ENCODE data around the gene KLK3.
A peak's percentile ranks its signal among the peaks of the same experiment; 100 is the strongest.

Gene KLK3

GRCh38 chr19:50831026-50831396 lies 23.7 kb upstream of the KLK3 start:
- no peak for DNase-seq (ENCODE audit: low read depth)

- DNase-seq (ENCODE audit: low read depth), result no peak
These were observed 22.0 kb upstream of the KLK3 start for GRCh38 chr19:50832666-50833065.

GRCh38 chr19:50833117-50833801 lies 21.5 kb upstream of the KLK3 start, which contains the start of gene KLK15:
KLK15 (minus strand) TSS chr19:50833574; CDS start chr19:50831492, 2,082 bp downstream.
- DNase-seq (ENCODE audit: low read depth), result no peak

GRCh38 chr19:50833802-50834167 lies 20.9 kb upstream of the KLK3 start:
- DNase-seq (ENCODE audit: low read depth), result no peak

DNA sequence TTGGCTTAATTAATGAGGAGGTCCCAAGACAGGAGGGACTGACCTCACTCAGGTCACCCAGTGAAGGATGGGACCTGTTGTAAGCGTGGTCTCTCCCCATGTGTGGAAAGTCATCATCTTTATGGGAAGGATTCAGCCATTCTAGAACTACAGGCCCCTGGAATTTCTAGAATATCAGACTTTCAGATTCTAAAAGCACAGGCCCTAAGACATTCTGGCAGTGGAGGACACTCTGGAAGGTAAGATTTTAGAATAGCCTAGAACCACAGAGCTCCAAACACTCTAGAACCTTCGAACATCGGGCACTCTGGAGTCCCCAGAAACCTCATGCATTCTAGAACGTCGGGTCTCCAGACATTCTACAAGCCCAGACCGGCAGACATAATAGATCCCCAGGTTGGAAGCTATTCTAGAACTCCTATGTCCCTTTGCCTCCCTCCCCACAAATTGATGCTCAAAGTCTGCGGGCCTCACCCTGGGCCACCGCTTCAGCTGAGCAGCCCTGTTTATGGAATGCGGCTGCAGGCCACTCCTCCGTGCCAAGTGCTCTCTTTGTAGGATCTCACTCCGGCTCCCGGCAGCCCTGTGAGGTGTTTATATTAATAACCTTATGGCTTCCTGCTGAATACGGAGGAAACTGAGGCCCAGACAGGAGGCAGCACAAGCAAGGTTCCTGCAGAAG lies 19.5 kb upstream of the KLK3 start:
- DNase-seq (ENCODE audit: low read depth), result no peak

DNA sequence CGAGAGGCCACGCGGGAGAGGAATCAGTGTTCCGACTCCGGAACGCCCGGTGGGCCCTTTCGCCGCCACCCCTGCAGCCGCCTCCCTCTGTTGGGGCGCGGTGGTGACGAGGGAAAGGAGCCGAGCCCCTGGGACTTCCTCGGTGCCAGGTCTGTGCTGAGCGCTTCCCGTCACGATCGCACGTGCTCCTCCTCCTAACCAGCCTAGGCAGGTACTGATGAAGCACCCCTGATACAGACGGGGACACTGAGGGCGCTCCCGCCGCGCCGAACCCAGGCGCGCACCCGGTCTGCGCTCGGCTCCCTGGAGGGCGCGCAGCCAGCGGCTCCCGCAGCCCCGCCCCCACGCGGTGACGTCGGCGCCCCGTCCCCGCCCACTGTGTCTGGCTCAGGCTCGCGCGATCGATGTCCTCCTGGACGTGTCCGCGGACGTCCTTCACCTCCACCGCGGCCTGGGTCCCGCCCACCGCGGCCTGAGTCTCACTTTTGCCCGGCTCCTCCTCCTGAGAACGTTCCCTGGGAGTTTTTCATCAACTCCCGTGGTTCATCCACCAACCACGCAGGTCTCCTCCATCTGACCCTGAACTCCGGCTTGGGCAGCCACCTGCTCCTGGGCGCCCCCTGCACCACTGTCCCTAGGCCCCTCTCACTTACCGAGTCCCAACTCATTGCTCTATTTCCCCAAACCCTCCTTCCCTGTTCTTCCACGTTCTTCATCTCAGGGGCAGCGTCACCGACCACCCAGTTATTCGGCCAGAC lies 18.8 kb upstream of the KLK3 start:
- peak; percentile 49 for DNase-seq (ENCODE audit: low read depth)

GRCh38 chr19:50836543-50837195 lies 18.0 kb upstream of the KLK3 start:
- no peak for DNase-seq (ENCODE audit: low read depth)

DNA sequence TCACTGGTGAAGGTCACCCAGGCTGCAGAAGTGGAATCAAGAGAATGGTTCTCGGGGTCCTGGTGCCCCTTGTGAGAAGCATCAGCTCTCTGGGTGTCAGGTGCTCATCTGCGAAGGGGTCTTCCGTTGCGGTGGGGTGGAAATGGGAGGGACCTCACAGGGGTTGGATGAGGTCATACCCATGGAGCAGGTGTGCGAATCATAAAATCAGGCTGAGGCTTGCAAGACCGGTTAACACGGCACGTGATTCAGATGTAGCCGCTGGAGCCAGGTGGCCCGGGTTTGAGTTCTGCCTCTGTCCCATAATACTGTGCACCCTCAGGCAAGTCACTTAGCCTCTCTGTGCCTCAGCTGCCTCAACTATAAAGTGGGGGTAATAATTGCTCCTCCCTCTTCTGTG lies 17.4 kb upstream of the KLK3 start:
- DNase-seq (ENCODE audit: low read depth), result no peak

- DNase-seq (ENCODE audit: low read depth), result no peak
These were observed 16.5 kb upstream of the KLK3 start for GRCh38 chr19:50838239-50838638.

GRCh38 chr19:50839712-50840655 lies 14.7 kb upstream of the KLK3 start:
- DNase-seq (ENCODE audit: low read depth), result no peak

- no peak for DNase-seq (ENCODE audit: low read depth)
These were observed 12.6 kb upstream of the KLK3 start for GRCh38 chr19:50842130-50842529.

- DNase-seq (ENCODE audit: low read depth), result no peak
These were observed 11.5 kb upstream of the KLK3 start for GRCh38 chr19:50843205-50843604.

- no peak for DNase-seq (ENCODE audit: low read depth)
These were observed 11.0 kb upstream of the KLK3 start for GRCh38 chr19:50843701-50844221.

DNA sequence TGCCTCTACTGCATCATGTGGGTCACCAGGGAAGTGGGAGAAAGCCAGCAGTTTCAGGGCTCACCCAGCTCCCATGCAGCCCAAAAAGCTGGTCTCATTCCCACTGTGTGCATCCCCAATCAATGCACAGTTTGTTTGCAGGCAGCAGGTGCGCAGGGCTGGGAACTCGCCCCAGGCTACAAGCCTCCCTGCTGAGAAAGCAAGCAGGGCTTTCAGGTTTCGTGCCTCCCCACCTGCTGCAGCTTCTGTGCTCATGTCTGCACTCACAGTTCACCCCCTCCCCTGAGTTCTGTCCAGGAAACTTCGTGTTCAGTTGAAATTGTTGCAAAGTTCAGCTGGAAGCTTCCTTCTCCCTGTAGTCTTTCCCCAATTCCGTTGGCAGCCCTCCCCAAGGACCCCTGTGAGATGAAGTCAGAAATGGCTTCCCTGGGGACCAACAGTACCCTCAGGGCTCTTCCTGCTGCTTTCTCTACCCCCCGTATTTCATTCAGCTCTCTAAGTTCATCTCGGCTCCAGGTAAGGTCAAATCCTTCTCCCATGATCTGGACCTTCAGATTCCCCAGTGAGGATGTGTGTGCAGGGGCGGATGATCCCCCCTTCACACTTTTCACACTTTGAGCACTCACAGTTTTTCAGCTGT lies 10.3 kb upstream of the KLK3 start:
- no peak for DNase-seq (ENCODE audit: low read depth)

- no peak for DNase-seq (ENCODE audit: low read depth)
These were observed 4.0 kb upstream of the KLK3 start for GRCh38 chr19:50850738-50851137.

- DNase-seq (ENCODE audit: low read depth), result no peak
These were observed 3.1 kb upstream of the KLK3 start for GRCh38 chr19:50851620-50852019.

GRCh38 chr19:50857366-50857765 lies 2.7 kb downstream of the KLK3 start:
- no peak for DNase-seq (ENCODE audit: low read depth)

- DNase-seq (ENCODE audit: low read depth), result no peak
These were observed 4.2 kb downstream of the KLK3 start for GRCh38 chr19:50858886-50859285.

DNA sequence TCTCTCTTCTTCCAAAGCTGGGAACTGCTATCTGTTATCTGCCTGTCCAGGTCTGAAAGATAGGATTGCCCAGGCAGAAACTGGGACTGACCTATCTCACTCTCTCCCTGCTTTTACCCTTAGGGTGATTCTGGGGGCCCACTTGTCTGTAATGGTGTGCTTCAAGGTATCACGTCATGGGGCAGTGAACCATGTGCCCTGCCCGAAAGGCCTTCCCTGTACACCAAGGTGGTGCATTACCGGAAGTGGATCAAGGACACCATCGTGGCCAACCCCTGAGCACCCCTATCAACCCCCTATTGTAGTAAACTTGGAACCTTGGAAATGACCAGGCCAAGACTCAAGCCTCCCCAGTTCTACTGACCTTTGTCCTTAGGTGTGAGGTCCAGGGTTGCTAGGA lies 5.1 kb downstream of the KLK3 start:
- DNase-seq (ENCODE audit: low read depth), result no peak

DNA sequence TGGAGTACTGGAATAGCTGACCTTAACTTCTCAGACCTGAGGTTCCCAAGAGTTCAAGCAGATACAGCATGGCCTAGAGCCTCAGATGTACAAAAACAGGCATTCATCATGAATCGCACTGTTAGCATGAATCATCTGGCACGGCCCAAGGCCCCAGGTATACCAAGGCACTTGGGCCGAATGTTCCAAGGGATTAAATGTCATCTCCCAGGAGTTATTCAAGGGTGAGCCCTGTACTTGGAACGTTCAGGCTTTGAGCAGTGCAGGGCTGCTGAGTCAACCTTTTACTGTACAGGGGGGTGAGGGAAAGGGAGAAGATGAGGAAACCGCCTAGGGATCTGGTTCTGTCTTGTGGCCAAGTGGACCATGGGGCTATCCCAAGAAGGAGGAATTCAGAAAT lies 6.3 kb downstream of the KLK3 start:
- DNase-seq (ENCODE audit: low read depth), result no peak
